ENCODE results near the gene ROR2.

The ROR2 gene

GRCh38 chr9:91873637-91874051 is 76.4 kb downstream of the ROR2 start:
- DNase-seq (ENCODE audit: low read depth in 2 of 2): no peak

GRCh38 chr9:91868732-91869391 is 81.2 kb downstream of the ROR2 start:
- DNase-seq (ENCODE audit: low read depth in 2 of 2): no peak

GRCh38 chr9:91867740-91868139 is 82.3 kb downstream of the ROR2 start:
- DNase-seq (ENCODE audit: low read depth in 2 of 2): no peak

- DNase-seq (ENCODE audit: low read depth in 2 of 2): no peak
Measured at GRCh38 chr9:91865041-91865440, 85.0 kb downstream of the ROR2 start.

- no peak for DNase-seq (ENCODE audit: low read depth in 2 of 2)
Measured at GRCh38 chr9:91864380-91864779, 85.6 kb downstream of the ROR2 start.

DNA sequence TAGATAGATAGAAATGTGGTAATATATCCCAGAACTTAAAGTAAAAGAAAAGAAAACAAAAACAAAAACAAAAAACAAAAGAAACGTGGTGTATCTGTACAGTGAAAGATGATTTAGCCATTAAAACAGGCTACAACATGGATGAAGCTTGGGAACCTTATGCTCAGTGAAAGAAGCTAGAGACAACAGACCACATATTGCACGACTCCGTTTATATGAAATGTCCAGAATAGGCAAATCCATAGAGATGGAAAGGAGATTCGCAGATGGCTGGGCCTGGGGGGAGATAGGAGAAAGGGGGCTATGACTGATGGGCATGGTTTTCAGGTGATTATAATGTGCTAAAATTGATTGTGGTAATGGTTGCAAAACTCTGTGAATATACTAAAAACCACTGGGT is 86.6 kb downstream of the ROR2 start:
- DNase-seq (ENCODE audit: low read depth in 2 of 2): no peak

DNA sequence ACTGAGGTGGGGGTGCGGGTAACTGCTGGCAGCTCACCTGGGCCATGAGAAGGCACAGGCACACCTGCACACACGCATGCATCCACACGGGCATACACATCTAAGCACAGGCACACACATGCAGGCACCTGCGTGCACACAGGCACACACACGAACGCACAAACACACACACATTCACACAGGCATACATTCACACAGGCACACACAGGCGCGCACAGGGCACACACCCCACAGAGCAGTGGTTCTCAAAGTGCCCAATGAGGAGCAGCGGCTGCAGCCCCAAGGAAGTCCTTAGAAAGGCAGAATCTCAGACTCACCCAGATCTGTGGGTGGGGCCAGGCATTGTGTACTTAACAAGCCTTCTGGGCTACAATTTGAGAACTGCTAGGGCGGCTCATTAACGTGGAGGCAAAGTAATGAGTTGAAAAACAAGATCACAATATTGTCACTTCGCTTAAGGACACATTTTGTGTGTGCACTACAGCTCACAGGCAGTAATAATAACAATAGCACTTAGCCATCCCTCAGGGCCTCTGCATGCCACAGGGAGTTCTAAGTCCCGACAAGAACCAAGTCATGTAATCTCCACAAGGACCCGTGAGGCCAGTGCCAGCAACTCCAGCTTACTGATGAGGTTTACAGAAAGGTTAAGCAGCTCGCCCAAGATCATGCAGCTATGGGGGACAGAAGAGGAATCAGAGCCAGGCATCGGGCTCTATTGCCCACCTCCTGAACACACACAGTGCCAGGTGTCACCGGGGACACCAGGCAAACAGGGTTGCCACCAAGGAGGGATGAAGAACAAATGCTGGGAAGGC is 91.6 kb downstream of the ROR2 start:
- DNase-seq (ENCODE audit: low read depth in 2 of 2): no peak

DNA sequence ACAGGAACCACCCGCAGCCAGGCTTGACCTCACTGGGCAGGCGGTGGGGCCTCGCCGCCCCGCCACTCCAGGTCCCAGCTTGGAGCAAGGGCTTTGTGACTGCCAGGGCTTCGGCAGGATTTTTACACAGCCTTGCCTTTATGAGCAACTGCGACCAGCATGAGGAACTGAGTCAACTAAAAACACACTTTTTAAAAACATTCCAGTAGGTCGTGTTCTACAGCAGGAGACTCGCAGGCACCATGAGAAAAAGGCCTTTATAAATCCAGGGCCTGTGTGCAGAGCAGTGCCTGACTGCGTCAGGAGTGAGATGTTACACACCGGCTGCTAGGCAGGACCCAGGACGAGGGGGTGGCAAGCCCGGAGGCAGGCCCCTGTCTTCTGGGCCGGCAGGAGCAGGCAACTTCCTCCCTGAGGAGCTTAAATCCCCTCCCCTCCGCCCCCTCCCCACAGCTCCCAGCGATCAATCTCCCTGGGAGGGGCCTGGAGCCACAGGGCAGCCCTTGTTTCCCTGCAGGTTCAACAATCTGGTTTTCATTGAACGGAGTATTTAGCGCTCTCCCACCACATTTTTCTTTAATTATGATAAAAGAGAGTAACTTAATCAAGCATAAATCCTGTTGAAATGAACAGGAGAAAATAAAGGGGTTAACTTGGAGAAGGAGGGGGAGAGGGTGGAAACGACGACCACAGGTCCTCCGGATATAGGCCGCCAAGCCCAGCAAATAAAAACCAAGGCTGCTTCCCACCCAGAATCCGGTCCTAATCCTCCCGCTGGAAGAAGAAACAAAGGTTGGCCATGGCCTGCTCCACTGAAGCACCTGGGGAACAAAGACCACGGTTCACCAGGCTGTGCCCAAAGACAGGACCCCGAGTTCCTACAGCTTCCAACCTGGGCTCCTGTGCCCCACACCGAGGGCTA is 92.5 kb downstream of the ROR2 start:
- DNase-seq (ENCODE audit: low read depth in 2 of 2): no peak

GRCh38 chr9:91856419-91856818 is 93.6 kb downstream of the ROR2 start:
- DNase-seq (ENCODE audit: low read depth in 2 of 2): peak in 1 of 2 donors; percentile 3

DNA sequence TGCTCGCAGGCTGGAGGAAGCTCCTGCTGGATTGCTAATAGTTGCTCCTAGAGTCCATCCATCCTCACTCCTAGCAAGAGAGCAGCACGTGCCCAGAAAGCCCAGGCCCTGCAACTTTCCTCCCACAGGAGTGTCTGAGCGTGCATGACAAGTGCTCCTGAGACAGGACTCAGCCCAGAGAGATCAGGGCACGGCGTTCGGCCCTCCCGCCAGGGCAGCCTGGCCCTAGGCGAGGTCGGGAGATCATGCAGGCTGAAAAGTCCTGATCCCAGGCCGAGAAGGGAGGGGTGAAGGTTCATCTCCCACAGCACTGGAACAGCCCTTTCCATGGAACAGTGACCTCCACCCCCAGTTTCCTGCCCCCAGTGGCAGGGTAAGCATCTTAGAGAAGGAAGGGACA is 94.8 kb downstream of the ROR2 start:
- no peak for DNase-seq (ENCODE audit: low read depth in 2 of 2)

GRCh38 chr9:91852801-91853347 is 97.2 kb downstream of the ROR2 start:
- no peak for DNase-seq (ENCODE audit: low read depth in 2 of 2)

GRCh38 chr9:91849694-91850093 is 100.3 kb downstream of the ROR2 start:
- DNase-seq (ENCODE audit: low read depth in 2 of 2): no peak

DNA sequence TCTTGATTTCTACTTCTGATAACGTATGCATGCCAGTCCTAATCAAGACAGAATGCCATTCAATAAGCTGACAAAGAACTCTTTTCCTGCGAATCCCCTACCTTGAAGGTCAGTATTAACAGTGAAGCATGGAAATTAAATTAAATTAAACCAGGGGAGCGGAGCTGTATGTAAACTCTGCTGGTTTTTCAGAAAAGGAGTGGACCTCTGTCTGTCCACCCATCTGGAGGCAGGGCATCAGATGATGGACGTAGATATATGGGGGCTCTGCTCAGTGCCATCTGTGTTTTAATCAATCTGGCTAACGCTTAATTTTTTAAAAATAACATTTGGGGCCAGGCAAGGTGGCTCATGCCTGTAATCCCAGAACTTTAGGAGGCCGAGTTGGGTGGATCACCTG is 101.9 kb downstream of the ROR2 start:
- DNase-seq (ENCODE audit: low read depth in 2 of 2): no peak

DNA sequence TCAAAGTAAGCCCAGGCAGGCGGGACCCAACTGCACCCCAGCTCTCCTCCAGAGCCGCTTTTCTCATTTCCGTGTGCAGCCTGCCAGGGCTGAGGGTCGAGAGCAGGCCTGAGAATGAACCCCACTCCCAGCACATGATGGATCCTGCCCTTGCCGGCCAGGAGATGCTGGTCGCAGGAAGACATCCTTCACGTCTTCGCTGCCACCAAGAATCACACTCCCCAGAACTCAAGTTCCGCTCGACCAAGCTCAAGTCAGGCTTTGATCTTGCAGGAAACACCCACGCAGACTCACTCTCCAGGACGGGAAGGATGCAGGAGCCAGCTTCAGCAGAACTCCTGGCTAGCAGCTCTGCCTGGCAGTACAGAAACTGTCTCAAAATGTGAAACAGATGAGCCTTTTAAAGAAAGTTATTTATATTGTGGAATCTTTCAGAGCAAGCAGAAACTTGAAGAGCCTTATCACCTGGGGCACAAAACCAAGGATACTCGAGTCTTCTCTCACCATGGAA is 102.4 kb downstream of the ROR2 start:
- no peak for DNase-seq (ENCODE audit: low read depth in 2 of 2)

- no peak for DNase-seq (ENCODE audit: low read depth in 2 of 2)
Measured at GRCh38 chr9:91845879-91846278, 104.1 kb downstream of the ROR2 start.

- no peak for DNase-seq (ENCODE audit: low read depth in 2 of 2)
Measured at GRCh38 chr9:91844701-91845291, 105.2 kb downstream of the ROR2 start.

DNA sequence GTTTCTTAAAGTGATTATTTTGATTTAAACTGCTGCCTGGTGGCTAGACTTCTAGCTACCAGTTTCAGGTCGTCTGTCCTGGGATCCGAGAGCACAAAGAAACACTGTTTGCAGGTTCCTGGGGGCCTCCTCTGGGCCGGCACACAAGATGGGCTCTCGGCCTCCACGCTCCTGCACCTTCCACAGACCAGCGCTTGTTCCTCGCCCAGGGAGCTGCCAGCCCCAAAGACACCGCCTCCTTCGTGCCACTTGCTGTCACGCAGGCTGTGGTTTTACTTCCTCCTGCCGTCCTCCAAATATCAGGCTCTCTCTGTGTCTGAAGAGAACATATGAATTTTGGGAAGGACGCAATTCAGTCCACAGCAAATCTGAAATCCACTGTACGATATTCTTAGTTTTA is 105.8 kb downstream of the ROR2 start:
- DNase-seq (ENCODE audit: low read depth in 2 of 2): no peak

- no peak for DNase-seq (ENCODE audit: low read depth in 2 of 2)
Measured at GRCh38 chr9:91843623-91844148, 106.3 kb downstream of the ROR2 start.

DNA sequence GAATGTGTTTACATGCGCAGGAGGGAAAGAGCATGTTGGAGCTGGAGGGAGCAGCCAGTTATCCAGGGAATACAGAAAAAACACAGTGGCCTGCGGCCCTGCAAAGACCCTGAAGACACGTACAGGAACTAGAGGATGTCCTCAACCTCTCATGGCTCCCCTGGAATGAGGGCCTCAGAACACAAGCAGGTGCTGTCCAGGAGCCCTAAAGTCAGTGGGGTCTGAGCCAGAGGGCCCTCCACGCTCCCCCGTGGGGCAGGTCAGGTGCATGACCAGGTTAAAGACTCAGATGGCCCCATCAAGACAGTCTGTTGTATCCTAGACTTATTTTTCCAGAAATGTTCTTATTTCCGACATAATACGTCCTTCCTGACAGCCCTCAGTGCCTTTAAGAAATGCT is 106.9 kb downstream of the ROR2 start:
- no peak for DNase-seq (ENCODE audit: low read depth in 2 of 2)

DNA sequence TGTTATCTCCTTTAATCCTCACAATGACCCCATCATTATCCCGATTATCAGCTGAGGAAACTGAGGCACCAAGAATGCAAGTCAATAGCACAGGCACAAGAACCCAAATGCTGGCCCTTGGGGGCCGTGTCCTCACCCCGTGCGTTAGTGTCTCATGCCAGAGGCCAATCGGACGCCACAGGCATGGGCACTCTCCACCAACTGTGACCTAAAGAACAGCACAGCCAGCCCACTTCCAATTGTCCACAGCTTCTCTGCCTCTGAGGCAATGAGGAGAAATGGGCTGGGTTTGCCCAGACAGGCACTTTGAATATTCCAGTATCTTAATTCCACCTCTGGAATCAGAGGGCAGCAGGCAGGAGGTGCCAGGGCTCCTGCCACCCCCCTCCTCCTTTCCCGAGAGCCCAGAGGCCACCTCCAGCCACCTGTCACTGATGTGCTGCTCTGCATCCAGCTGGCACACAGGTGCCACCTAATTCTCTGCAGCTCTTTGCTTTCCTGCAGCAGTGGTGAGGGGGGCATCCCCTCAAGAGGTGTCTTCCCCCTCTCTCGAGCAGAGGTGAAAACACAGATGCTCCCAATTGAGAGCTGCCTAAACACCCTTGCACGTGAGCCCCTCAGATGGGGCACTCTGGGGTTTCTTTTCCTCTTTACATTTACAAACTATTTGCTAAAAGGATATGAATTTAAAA is 107.5 kb downstream of the ROR2 start:
- DNase-seq (ENCODE audit: low read depth in 2 of 2): no peak

DNA sequence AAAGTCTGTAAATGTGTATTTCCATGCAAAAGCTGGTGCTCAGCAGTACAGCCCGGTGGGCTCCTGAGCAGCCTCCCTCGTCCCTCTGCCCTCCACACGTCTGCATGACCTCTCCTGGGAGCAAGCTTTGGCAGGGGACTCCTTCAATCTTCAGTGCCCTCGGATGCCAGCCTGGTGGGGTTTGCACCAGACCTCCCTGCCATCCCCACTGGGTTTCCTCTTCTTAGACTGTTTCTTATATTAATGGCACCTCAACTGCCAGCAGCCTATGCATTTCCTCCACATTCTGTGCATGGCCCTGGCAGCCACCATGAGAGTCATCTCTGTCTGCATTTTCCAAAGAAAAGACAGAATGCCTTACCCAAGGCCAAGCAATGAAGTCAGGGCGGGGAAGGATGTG is 108.4 kb downstream of the ROR2 start:
- DNase-seq (ENCODE audit: low read depth in 2 of 2): no peak
